Fibroblast of lung (primary cell): ENCODE data around the gene CIAPIN1.

Experiments
- CTCF ChIP-seq, 2 donors: IDR thresholded peaks in 1 of 2; conservative IDR thresholded peaks in 1 of 2; 1 replicate in 1 of 2; 2 replicates in 1 of 2; pipeline ENCODE4 v1.5.1; 2011 to 2012; ENCODE audit warnings: low read length in 2 of 2, control low read depth in 1 of 2, inconsistent platforms in 1 of 2, low read depth in 1 of 2, mild to moderate bottlenecking in 1 of 2
- EZH2 ChIP-seq: IDR thresholded peaks from 2 replicates; pipeline ENCODE4 v1.5.1; 2012; ENCODE audit warnings: low read length, control low read depth, mild to moderate bottlenecking; ENCODE audit errors: missing control alignments

- TF ChIP-seq CTCF (conservative IDR thresholded peaks at IDR 0.05 in 1 of 2, IDR thresholded peaks at IDR 0.05 in 1 of 2; ENCODE audit: low read depth in 1 of 2, low read length in 2 of 2) (no peak), EZH2 (no peak)
These were observed 67.6 kb downstream of the CIAPIN1 start for GRCh38 chr16:57379579-57379978.
